GM19023 (cell line): ENCODE data around the gene PTPRK.
"Not testable (repeated sequence)": the region's sequence is repeated elsewhere in the genome, so short reads cannot be mapped to it uniquely, and the experiment has no call there.

Experiments used
- ATAC-seq: cut with Tn5 transposase; IDR thresholded peaks from one replicate; pipeline ENCODE4 v1.9.1; 2021; ENCODE audit warnings: mild to moderate bottlenecking, moderate library complexity; ENCODE audit not compliant: unreplicated experiment

Gene PTPRK

DNA sequence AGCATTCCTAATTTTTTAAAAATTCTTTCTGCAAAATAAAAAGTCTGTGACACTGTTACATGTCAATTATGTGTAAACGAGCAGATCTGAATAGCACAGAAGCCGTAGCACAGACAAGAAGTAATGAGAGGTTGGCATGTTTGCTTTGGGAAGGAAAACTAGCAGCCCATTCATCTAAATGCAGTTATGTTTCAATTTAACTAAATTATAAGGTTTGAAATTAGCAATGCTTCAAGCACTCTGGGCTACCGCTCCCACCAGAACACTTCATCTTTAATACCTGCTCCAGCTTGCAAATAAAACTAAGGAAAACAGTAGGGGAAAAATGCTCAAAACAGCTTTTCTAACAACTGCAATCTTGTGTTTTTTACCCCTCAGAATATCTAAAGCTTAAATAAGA lies 73.9 kb downstream of the PTPRK start:
- ATAC-seq: no peak

DNA sequence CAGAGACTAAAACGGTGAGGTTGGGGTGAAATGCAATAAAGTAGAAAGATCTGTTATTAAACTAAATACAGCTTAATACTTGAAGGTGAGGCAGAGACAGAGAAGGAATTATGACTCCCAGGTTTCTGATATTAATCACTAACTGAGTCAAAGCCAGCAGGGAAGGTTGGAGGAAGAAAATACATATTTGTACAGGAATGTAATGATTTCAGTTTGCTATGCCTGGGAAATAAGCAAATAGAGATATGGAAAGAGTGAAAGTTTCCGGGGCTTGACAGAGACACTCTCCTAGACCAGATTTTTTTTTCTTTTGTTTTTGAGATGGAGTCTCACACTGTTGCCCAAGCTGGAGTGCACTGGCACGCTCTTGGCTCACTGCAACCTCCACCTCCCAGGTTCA lies 76.8 kb downstream of the PTPRK start:
- no peak for ATAC-seq

- ATAC-seq: no peak
These were observed 80.8 kb downstream of the PTPRK start for GRCh38 chr6:128439627-128440026.

- no peak for ATAC-seq
These were observed 82.0 kb downstream of the PTPRK start for GRCh38 chr6:128438393-128438792.

DNA sequence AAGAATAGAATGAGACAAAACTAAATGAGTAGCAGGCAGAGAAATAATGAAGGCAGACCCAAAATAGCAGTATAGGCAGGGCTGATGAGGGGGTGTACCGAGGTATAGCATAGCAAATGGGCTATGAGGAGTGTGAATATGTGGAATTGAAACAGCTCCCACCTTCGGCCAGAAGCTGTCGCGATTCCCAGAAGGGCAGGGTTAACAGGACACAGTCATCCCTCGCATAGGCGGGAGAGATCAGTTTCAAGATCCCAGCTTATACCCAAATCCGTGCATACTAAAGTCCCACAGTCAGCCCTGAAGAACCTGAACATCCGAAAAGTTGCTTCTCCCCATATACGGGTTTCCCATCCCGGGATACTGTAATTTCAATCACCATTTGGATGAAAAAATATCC lies 82.7 kb downstream of the PTPRK start:
- no peak for ATAC-seq

- not testable (repeated sequence) for ATAC-seq
These were observed 85.6 kb downstream of the PTPRK start for GRCh38 chr6:128434752-128435151.

DNA sequence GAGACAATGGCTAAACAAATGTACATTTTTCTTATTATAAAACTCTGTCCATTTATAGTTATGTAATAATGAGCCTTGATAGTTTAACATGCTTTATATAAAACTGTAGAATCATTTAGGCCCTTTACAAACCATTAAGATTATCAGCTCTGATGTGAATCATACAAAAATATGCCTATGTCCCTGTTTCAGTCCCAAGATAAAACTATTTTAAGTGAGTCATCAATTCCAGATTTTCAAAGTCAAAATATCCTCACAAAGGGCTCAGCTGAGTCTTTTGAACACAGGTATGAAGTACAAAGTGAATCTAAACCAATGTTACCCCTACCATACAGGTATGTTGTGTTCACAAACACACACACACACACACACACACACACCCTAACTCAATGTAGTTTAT lies 88.0 kb downstream of the PTPRK start:
- no peak for ATAC-seq

DNA sequence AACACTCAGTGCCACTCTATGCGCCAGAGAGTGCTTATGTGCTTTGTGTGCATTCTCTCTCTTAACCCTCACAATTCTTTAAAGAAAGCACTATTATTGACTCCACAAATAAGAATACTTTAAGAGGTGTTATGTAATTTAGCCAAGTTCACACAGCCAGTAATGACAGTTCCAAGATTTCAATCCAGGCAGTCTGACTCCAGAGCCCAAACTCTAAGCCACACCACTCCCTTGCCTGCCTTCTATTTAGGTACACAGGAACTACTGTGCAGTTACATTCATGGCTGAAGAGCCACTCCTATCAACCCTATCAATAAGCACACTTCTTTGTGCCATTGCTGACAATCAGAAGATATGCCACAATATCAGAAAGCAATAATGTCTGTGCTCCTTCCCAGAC lies 93.3 kb downstream of the PTPRK start:
- no peak for ATAC-seq

DNA sequence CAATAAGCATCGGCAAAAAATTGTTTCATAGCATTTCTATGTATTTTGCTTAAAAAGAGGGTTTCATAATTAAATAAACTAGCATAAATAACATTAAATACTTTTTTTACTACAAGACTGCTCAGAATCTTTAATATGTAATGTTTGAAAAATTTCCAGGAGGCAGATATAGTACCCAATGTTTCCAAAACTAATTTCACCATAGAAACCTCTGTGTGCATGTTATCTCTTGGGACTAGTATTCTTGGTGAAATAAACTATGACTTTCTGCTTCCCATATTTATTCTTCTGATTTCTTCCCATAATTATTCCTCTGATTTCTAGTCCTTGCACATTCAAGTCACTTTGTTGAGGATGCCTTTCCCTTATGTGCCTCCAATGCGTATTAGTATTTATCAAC lies 94.5 kb downstream of the PTPRK start:
- no peak for ATAC-seq

- ATAC-seq: no peak
These were observed 97.5 kb downstream of the PTPRK start for GRCh38 chr6:128422871-128423270.

- ATAC-seq: no peak
These were observed 98.2 kb downstream of the PTPRK start for GRCh38 chr6:128422200-128422599.

DNA sequence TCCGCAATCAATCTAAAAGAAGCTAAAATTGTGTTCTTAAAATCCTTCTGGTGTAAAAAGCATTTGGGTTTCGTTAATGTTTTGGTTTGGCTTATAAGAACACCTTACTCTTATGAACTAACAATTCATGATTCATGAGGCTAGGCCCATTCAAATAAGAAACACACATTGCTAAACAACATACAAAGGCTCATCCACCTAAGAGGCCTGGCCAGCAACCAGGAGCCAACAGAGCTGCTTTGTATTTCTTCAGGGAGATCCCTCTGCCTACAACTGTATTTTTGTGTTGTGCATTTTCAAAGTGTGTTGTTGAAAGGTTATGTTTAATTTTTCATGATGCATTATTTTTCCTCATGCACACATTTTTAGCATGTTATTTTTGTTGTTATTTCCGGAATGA lies 98.6 kb downstream of the PTPRK start:
- no peak for ATAC-seq

DNA sequence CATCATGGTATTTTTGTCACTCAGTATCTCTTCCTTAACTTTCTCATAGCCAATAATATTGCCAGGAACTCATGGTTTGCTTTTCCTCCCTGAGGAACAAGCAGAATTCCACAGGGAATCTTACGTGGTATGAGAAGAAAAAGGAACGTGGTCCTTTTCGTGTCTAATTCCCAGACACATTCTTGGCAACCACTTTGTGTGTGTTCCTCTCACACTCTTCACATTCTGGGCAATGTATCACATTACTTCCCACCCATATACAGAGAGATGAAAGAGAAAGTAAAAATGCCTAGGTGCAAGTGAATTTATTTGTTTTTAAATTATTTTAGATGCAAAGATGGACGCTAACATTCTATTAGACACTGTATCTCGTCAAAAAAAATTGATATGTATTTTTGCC lies 102.7 kb downstream of the PTPRK start:
- ATAC-seq: no peak

- ATAC-seq: no peak
These were observed 105.0 kb downstream of the PTPRK start for GRCh38 chr6:128415387-128415786.

DNA sequence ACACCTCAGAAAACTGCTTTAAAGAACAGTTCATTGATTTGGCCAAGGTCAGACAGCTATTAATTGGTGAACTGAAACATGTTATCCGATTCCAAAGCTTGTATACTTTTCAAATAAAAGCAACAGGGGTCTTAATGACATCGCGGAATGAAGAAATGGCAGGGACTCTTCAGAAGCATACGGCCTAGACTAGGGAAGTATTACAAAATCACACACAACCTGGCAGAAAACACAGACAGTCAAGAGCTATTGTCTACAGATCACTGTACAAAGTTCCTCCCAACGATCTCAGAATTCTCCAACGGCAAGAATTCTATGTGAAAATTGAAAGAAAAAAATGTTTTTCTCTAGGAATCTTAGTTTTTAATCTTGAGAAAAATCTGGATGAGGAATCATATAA lies 105.5 kb downstream of the PTPRK start:
- ATAC-seq: no peak

DNA sequence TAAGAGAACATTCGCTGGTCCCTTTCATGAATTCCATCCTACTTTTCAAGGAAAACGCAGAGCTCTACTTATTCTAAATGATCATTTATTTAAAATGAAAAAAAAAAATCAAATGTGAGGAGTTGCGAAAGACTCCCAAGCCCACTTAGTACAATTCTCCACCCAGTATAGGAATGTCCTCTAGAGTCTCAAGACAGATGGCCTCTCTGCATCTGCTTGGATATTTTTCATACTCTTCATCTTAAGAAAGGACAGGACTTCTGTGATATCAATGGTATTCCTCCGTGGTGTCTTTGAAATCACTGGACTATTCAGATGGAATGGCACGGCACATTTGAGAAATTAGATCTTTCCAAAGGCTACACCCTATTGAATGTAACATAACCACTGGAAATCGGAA lies 107.1 kb downstream of the PTPRK start:
- no peak for ATAC-seq

GRCh38 chr6:128412680-128413079 lies 107.7 kb downstream of the PTPRK start:
- no peak for ATAC-seq

GRCh38 chr6:128410584-128410983 lies 109.8 kb downstream of the PTPRK start:
- no peak for ATAC-seq

DNA sequence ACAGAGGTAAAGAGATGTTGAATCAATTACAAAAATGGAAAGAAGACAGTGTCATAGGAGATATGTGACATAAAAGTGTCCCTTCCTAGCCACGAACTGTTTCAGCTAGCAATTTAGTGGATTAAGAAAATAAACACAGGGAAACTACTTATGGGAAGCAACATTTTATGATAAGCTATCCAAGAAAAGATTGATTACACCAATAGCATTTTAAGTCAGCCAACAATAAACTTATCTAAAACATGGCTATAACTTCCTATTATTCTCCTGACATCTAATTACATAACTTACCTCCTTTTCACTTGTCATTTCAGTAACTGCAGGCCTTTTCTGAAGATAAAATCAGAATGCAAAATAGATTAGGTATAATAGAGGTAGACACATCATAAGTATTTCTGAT lies 111.4 kb downstream of the PTPRK start:
- no peak for ATAC-seq

- no peak for ATAC-seq
These were observed 113.9 kb downstream of the PTPRK start for GRCh38 chr6:128406453-128406852.

- no peak for ATAC-seq
These were observed 116.6 kb downstream of the PTPRK start for GRCh38 chr6:128403618-128404444.

DNA sequence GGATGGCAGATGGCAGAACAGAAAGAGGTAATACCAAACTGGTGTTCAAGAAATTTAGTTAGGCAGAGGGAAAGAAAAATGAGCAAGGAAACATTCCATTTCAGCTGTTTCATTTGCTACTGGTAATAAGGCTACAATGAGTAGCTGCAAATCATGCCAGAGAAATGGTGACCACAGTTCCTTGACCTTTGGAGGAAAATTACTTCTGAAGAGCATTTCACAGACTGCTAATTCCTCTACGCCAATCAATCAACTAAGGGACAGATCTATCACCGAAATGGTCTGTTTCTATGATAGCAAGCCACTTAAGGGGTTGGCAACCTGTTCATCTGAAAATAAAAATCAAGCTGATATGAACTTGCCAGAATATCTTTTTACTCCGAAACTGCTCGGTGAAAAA lies 119.5 kb downstream of the PTPRK start:
- ATAC-seq: no peak

DNA sequence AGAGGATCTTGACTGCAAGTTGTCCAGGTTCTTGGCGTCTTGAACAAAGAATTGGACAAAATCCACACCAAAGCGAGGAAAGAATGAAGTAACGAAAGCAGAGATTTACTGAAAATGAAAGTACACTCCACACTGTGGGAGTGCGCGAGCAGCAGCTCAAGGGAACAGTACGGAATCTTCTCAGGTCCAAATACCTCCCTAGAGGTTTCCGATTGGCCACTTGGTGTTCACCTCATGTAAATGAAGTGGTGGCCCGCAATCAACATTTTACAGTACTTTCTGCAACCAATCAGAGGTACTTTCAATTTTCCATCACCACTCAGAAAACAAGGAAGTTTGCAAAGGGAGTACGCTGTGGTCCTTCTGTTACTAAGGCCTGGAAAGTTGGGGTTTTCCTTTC lies 122.4 kb downstream of the PTPRK start:
- ATAC-seq: no peak
